UCSD-AML1 (cell line): ENCODE measurements around the gene DMRT1.
"Not testable (repeated sequence)": the region's sequence is repeated elsewhere in the genome, so short reads cannot be mapped to it uniquely, and the experiment has no call there.

ENCODE experiments used
- DNase-seq: peaks from one replicate; lab custom pipeline; 2025; ENCODE audit not compliant: unreplicated experiment; lab: John Stamatoyannopoulos, UW

Gene DMRT1

GRCh38 chr9:995781-996180 lies 154.3 kb downstream of the DMRT1 start:
- no peak for DNase-seq

GRCh38 chr9:998299-999110 lies 157.0 kb downstream of the DMRT1 start:
- DNase-seq = not testable (repeated sequence)

GRCh38 chr9:1001838-1002237 lies 160.3 kb downstream of the DMRT1 start:
- DNase-seq = no peak

- DNase-seq = no peak
Measured at GRCh38 chr9:1002678-1003077, 161.2 kb downstream of the DMRT1 start.

GRCh38 chr9:1005043-1005667 lies 163.7 kb downstream of the DMRT1 start:
- DNase-seq = peak; percentile 24

- no peak for DNase-seq
Measured at GRCh38 chr9:1007312-1007711, 165.8 kb downstream of the DMRT1 start.

GRCh38 chr9:1008216-1008615 lies 166.7 kb downstream of the DMRT1 start:
- no peak for DNase-seq

GRCh38 chr9:1009101-1009707 lies 167.7 kb downstream of the DMRT1 start:
- peak; percentile 74 for DNase-seq

GRCh38 chr9:1013021-1013420 lies 171.5 kb downstream of the DMRT1 start:
- no peak for DNase-seq

- DNase-seq = no peak
Measured at GRCh38 chr9:1014225-1014624, 172.7 kb downstream of the DMRT1 start.

- DNase-seq = no peak
Measured at GRCh38 chr9:1014640-1015039, 173.1 kb downstream of the DMRT1 start.

GRCh38 chr9:1018121-1018520 lies 176.6 kb downstream of the DMRT1 start:
- DNase-seq = no peak
